WTC11 (cell line): ENCODE measurements around the gene LRRC23. TPM values are rescaled to one million over a fixed set of nuclear protein-coding genes. Genes with fewer than 3 reads are reported as not detected.
A peak's percentile ranks its signal among the peaks of the same experiment; 100 is the strongest.
"Not testable (repeated sequence)": the region's sequence is repeated elsewhere in the genome, so short reads cannot be mapped to it uniquely, and the experiment has no call there.

Experiments used
- ATAC-seq: fragments of 200-7000 bp; cut with Tn5 transposase; 2 replicates; pipeline ENCODE4 v1.10.0; 2021; ENCODE audit warnings: mild to moderate bottlenecking, moderate library complexity
- CTCF ChIA-PET: fragments of 300-600 bp; sonication (Branson Sonifier 250); formaldehyde crosslinking; loops from one replicate; lab custom pipeline; 2021; ENCODE audit warnings: antibody characterized with exemption; lab: Charles Lee
- POLR2A ChIA-PET: fragments of 350-600 bp; sonication (Branson Sonifier 250); formaldehyde crosslinking; loops from one replicate; lab custom pipeline; 2021; ENCODE audit warnings: antibody characterized with exemption; lab: Charles Lee
- DNase-seq: peaks from one replicate; pipeline ENCODE4 v3.0.0; 2021; ENCODE audit warnings: low spot score
- H3K27ac Mint-ChIP-seq: 2 replicates; pipeline ENCODE4 v1.8.0; 2021; ENCODE audit warnings: mixed read lengths
- H3K27me3 Mint-ChIP-seq: 2 replicates; pipeline ENCODE4 v1.8.0; 2021; ENCODE audit warnings: low read depth, mild to moderate bottlenecking, moderate library complexity, mixed read lengths
- H3K36me3 Mint-ChIP-seq: 2 replicates; pipeline ENCODE4 v1.8.0; 2021; ENCODE audit warnings: mixed read lengths
- H3K4me1 Mint-ChIP-seq: 2 replicates; pipeline ENCODE4 v1.8.0; 2022; ENCODE audit warnings: mixed read lengths
- H3K4me3 Mint-ChIP-seq: 2 replicates; pipeline ENCODE4 v1.8.0; 2021; ENCODE audit warnings: mild to moderate bottlenecking, moderate library complexity, mixed read lengths
- H3K9me3 Mint-ChIP-seq: 2 replicates; pipeline ENCODE4 v1.8.0; 2021; ENCODE audit warnings: mixed read lengths
- CREB1 ChIP-seq: sonication (generic); formaldehyde crosslinking; IDR thresholded peaks from 2 replicates; pipeline ENCODE4 v1.8.0; 2023; ENCODE audit warnings: mild to moderate bottlenecking, missing genetic modification reagents
- GTF2I ChIP-seq: fragments of 250-450 bp; sonication (Bioruptor Pico); conservative IDR thresholded peaks from 2 replicates; pipeline ENCODE4 v1.4.0; 2021; ENCODE audit warnings: mild to moderate bottlenecking
- HMGA2 ChIP-seq: fragments of 250-450 bp; sonication (Bioruptor Pico); IDR thresholded peaks from 2 replicates; pipeline ENCODE4 v1.4.0; 2021; ENCODE audit warnings: mild to moderate bottlenecking, moderate library complexity
- MXD4 ChIP-seq: fragments of 250-450 bp; sonication (Bioruptor Pico); IDR thresholded peaks from 2 replicates; pipeline ENCODE4 v1.8.0; 2021; ENCODE audit warnings: mild to moderate bottlenecking, moderate library complexity, borderline replicate concordance
- NFE2L1 ChIP-seq: sonication (generic); formaldehyde crosslinking; IDR thresholded peaks from 2 replicates; pipeline ENCODE4 v1.8.1; 2023; ENCODE audit warnings: missing genetic modification reagents
- NR1H2 ChIP-seq: sonication (generic); formaldehyde crosslinking; IDR thresholded peaks from 2 replicates; pipeline ENCODE4 v1.9.0; 2021; ENCODE audit warnings: mild to moderate bottlenecking, moderate library complexity, missing genetic modification reagents
- NR2C2 ChIP-seq: sonication (generic); formaldehyde crosslinking; IDR thresholded peaks from 2 replicates; pipeline ENCODE4 v1.8.0; 2022; ENCODE audit warnings: mild to moderate bottlenecking, missing genetic modification reagents
- PRRX2 ChIP-seq: fragments of 250-450 bp; sonication (Bioruptor Pico); IDR thresholded peaks from 2 replicates; pipeline ENCODE4 v1.8.0; 2021; ENCODE audit warnings: mild to moderate bottlenecking
- RELA ChIP-seq: sonication (generic); formaldehyde crosslinking; IDR thresholded peaks from 2 replicates; pipeline ENCODE4 v1.8.1; 2022; ENCODE audit warnings: missing genetic modification reagents, mild to moderate bottlenecking, borderline replicate concordance
- SOX15 ChIP-seq: fragments of 250-450 bp; sonication (Bioruptor Pico); IDR thresholded peaks from 2 replicates; pipeline ENCODE4 v1.9.0; 2021; ENCODE audit warnings: mild to moderate bottlenecking
- ZNF121 ChIP-seq: sonication (generic); formaldehyde crosslinking; IDR thresholded peaks from 2 replicates; pipeline ENCODE4 v1.8.0; 2023; ENCODE audit warnings: missing genetic modification reagents
- ZNF425 ChIP-seq: fragments of 250-450 bp; sonication (Bioruptor Pico); conservative IDR thresholded peaks from 2 replicates; pipeline ENCODE4 v1.9.0; 2021; ENCODE audit warnings: mild to moderate bottlenecking
- ZSCAN18 ChIP-seq: fragments of 250-450 bp; sonication (Bioruptor Pico); IDR thresholded peaks from 2 replicates; pipeline ENCODE4 v2.1.2; 2022; ENCODE audit warnings: mild to moderate bottlenecking, moderate library complexity
- total RNA-seq: library from RNA; stranded (reverse); gene quantifications from 3 replicates; pipeline ENCODE4 v1.2.3, GENCODE V29; 2021
- TF ChIP-seq, protein P1 (sequence below): sonication (generic); formaldehyde crosslinking; IDR thresholded peaks from 2 replicates; pipeline ENCODE4 v1.8.1; 2023; ENCODE audit warnings: mild to moderate bottlenecking, missing genetic modification reagents
- TF ChIP-seq, protein P2 (sequence below): fragments of 200-600 bp; IDR thresholded peaks from 2 replicates; pipeline ENCODE4 v1.8.0; 2022; ENCODE audit warnings: antibody characterized with exemption
- TF ChIP-seq, protein P3 (sequence below): sonication (generic); formaldehyde crosslinking; IDR thresholded peaks from 2 replicates; pipeline ENCODE4 v1.8.0; 2023; ENCODE audit warnings: missing genetic modification reagents, mild to moderate bottlenecking, borderline replicate concordance

Gene LRRC23
- total RNA-seq, 1 experiment from 2014 or later = 3.1 TPM

DNA sequence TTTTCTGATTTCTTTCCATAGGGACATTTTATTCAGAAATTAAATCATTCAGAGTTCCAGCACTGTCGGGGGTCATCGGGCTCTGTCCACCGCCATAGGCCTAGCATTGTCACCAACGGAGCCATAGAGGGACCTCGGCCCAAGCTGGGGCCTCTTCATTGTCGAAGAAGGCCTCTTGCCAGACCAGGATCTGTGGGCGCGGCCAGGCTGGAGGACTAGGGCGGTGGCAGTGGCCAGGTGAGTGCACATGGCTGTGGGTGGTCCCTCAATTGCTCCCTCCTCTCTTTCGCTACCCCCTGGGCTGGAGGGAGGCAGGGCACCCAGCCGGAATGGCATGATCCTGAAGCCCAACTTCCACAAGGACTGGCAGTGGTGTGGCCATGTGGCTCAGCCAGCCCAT is 20.9 kb upstream of the LRRC23 start:
- no peak overlapping the region for H3K27ac Mint-ChIP-seq
- TF ChIP-seq HMGA2 (no peak), NR1H2 (CRISPR knock-in tag) (no peak), RELA (no peak), NR2C2 (no peak), ZNF425 (CRISPR knock-in tag) (no peak)
- TF ChIP-seq, protein P1, sequence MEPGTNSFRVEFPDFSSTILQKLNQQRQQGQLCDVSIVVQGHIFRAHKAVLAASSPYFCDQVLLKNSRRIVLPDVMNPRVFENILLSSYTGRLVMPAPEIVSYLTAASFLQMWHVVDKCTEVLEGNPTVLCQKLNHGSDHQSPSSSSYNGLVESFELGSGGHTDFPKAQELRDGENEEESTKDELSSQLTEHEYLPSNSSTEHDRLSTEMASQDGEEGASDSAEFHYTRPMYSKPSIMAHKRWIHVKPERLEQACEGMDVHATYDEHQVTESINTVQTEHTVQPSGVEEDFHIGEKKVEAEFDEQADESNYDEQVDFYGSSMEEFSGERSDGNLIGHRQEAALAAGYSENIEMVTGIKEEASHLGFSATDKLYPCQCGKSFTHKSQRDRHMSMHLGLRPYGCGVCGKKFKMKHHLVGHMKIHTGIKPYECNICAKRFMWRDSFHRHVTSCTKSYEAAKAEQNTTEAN = no peak
- TF ChIP-seq, all 79 proteins: peak for 0
- Mint-ChIP-seq H3K4me3 (no peak overlapping the region), H3K4me1 (peaks cover 35% of the 10 kb centered on the region), H3K36me3 (peaks cover 7% of the 10 kb centered on the region; the same call in 1 of the 2 replicates), H3K9me3 (no peaks in the 10 kb centered on the region), H3K27me3 (no peaks in the 10 kb centered on the region)
- ATAC-seq = no peak
- POLR2A ChIA-PET = interaction anchor here (1.2 kb wide), 1 partner anchor 9 kb away, joined by 3 read pairs; no protein-coding TSS in a partner anchor
- CTCF ChIA-PET = interaction anchor here (1.7 to 3.7 kb wide), 2 partner anchors 11 to 14 kb away, joined by 8 to 17 read pairs; partner anchors contain the start of gene SPSB2
- no peak for DNase-seq

DNA sequence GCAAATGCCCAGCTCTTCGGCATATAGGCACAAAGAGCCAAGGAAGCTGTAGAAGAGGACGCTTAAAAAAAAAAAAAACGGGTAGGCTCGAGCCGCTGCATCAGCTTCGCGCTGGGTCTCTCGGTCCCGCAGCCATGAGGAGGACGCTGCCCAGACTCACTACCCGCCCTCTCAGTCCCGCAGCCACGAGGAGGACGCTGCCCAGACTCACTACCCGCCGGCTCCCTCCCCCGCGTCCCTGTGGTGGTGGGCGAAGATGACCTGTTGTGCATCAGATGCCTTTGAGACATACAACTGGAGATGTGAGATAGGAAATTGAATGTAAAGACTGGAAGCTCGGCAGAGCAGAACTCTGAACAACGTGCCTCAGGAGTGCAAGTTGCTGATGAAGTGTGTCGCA is 20.1 kb upstream of the LRRC23 start:
- H3K27me3 Mint-ChIP-seq = no peaks in the 10 kb centered on the region
- peaks cover 7% of the 10 kb centered on the region; the same call in 1 of the 2 replicates for H3K36me3 Mint-ChIP-seq
- H3K9me3 Mint-ChIP-seq = no peaks in the 10 kb centered on the region
- H3K4me1 Mint-ChIP-seq = peaks cover 39% of the 10 kb centered on the region
- POLR2A ChIA-PET = interaction anchor here (1.2 kb wide), 1 partner anchor 10 kb away, joined by 3 read pairs; no protein-coding TSS in a partner anchor
- peak overlapping the region; percentile 25 for H3K27ac Mint-ChIP-seq
- H3K4me3 Mint-ChIP-seq = no peak overlapping the region
- peak; percentile 33; the same call in 1 of the 2 replicates for ATAC-seq
- DNase-seq = no peak
- no peak for TF ChIP-seq NFE2L1
- TF ChIP-seq, protein P2, sequence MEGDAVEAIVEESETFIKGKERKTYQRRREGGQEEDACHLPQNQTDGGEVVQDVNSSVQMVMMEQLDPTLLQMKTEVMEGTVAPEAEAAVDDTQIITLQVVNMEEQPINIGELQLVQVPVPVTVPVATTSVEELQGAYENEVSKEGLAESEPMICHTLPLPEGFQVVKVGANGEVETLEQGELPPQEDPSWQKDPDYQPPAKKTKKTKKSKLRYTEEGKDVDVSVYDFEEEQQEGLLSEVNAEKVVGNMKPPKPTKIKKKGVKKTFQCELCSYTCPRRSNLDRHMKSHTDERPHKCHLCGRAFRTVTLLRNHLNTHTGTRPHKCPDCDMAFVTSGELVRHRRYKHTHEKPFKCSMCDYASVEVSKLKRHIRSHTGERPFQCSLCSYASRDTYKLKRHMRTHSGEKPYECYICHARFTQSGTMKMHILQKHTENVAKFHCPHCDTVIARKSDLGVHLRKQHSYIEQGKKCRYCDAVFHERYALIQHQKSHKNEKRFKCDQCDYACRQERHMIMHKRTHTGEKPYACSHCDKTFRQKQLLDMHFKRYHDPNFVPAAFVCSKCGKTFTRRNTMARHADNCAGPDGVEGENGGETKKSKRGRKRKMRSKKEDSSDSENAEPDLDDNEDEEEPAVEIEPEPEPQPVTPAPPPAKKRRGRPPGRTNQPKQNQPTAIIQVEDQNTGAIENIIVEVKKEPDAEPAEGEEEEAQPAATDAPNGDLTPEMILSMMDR = no peak
- no peak for TF ChIP-seq MXD4 (CRISPR knock-in tag)
- no peak for TF ChIP-seq SOX15
- no peak for TF ChIP-seq CREB1 (CRISPR knock-in tag)
- TF ChIP-seq GTF2I (CRISPR knock-in tag) = no peak
- TF ChIP-seq PRRX2 (CRISPR knock-in tag) = no peak
- TF ChIP-seq, protein P3, sequence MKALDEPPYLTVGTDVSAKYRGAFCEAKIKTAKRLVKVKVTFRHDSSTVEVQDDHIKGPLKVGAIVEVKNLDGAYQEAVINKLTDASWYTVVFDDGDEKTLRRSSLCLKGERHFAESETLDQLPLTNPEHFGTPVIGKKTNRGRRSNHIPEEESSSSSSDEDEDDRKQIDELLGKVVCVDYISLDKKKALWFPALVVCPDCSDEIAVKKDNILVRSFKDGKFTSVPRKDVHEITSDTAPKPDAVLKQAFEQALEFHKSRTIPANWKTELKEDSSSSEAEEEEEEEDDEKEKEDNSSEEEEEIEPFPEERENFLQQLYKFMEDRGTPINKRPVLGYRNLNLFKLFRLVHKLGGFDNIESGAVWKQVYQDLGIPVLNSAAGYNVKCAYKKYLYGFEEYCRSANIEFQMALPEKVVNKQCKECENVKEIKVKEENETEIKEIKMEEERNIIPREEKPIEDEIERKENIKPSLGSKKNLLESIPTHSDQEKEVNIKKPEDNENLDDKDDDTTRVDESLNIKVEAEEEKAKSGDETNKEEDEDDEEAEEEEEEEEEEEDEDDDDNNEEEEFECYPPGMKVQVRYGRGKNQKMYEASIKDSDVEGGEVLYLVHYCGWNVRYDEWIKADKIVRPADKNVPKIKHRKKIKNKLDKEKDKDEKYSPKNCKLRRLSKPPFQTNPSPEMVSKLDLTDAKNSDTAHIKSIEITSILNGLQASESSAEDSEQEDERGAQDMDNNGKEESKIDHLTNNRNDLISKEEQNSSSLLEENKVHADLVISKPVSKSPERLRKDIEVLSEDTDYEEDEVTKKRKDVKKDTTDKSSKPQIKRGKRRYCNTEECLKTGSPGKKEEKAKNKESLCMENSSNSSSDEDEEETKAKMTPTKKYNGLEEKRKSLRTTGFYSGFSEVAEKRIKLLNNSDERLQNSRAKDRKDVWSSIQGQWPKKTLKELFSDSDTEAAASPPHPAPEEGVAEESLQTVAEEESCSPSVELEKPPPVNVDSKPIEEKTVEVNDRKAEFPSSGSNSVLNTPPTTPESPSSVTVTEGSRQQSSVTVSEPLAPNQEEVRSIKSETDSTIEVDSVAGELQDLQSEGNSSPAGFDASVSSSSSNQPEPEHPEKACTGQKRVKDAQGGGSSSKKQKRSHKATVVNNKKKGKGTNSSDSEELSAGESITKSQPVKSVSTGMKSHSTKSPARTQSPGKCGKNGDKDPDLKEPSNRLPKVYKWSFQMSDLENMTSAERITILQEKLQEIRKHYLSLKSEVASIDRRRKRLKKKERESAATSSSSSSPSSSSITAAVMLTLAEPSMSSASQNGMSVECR (CRISPR knock-in tag) = no peak
- TF ChIP-seq ZSCAN18 (CRISPR knock-in tag) = no peak
- TF ChIP-seq ZNF121 (CRISPR knock-in tag) = no peak
- CTCF ChIA-PET = interaction anchor here (1.7 to 2.0 kb wide), 2 partner anchors 12 to 15 kb away, joined by 8 to 11 read pairs; no protein-coding TSS in a partner anchor

- peak overlapping the region; percentile 48; the same call in 1 of the 2 replicates for H3K4me3 Mint-ChIP-seq
- DNase-seq, POLR2A ChIA-PET, H3K27me3 Mint-ChIP-seq, H3K36me3 Mint-ChIP-seq, H3K9me3 Mint-ChIP-seq, ATAC-seq: not testable (repeated sequence)
- peaks cover 46% of the 10 kb centered on the region for H3K4me1 Mint-ChIP-seq
- H3K27ac Mint-ChIP-seq = peak overlapping the region; percentile 98
- CTCF ChIA-PET = interaction anchor here (1.1 to 2.2 kb wide), 3 partner anchors 14 to 17 kb away, joined by 3 to 15 read pairs (median 11); partner anchors contain the start of gene SPSB2
Measured at GRCh38 chr12:6886206-6886999, 18.2 kb upstream of the LRRC23 start.
